HepG2 (cell line): ENCODE measurements around the gene TRIM42. TPM values are rescaled to one million over a fixed set of nuclear protein-coding genes. Genes with fewer than 3 reads are reported as not detected.

Source experiments
- ATAC-seq: fragments of 200-7000 bp; cut with Tn5 transposase; 3 replicates; pipeline ENCODE4 v1.9.1; 2020; ENCODE audit warnings: mild to moderate bottlenecking, moderate library complexity
- BruUV-seq: library from RNA; stranded (reverse); fragments of 400-500 nt; replicated peaks from 2 replicates; lab custom pipeline; 2021; lab: Mats Ljungman, UMichigan
- CTCF ChIA-PET: fragments of 300-600 bp; formaldehyde crosslinking; extraction: SDS; loops from one replicate; lab custom pipeline; 2021; ENCODE audit warnings: low total read pairs, inconsistent platforms, low intra/inter-chr PET ratio; lab: Yijun Ruan, JAX
- POLR2A ChIA-PET: fragments of 350-600 bp; sonication (Branson Sonifier 250); formaldehyde crosslinking; loops from one replicate; lab custom pipeline; 2020; ENCODE audit warnings: antibody characterized with exemption, inconsistent platforms; lab: Yijun Ruan, JAX
- DNase-seq: peaks from one replicate; pipeline ENCODE4 v3.0.0-alpha.2; 2015; ENCODE audit warnings: low spot score
- FAIRE-seq: peaks from 3 replicates; lab custom pipeline; 2011; peaks lifted over from hg19 to GRCh38; lab: Jason Lieb, UNC
- H2AFZ ChIP-seq: one replicate; pipeline ENCODE4 v1.6.1; 2011; ENCODE audit warnings: low read length, inconsistent platforms
- H3K27ac ChIP-seq: fragments of 300-600 bp; 3 replicates; pipeline ENCODE4 v1.8.0; 2011; ENCODE audit warnings: mixed run types, mild to moderate bottlenecking, mixed read lengths, low read length, inconsistent platforms; ENCODE audit not compliant: insufficient read depth; ENCODE audit errors: extremely low read length
- H3K27me3 ChIP-seq, 2 experiments: fragments of 200-600 bp in 1 of 2; 2 replicates in 1 of 2; 3 replicates in 1 of 2; pipeline versions ENCODE4 v1.6.0 to v1.8.0; 2011; ENCODE audit warnings: low read length in 2 of 2, mild to moderate bottlenecking in 2 of 2, moderate library complexity in 2 of 2, inconsistent platforms in 1 of 2; ENCODE audit not compliant: insufficient read depth in 2 of 2, control insufficient read depth in 1 of 2
- H3K36me3 ChIP-seq, 2 experiments: fragments of 200-600 bp in 1 of 2; replicated peaks in 1 of 2; 2 replicates in 1 of 2; 3 replicates in 1 of 2; pipeline versions ENCODE4 v1.5.1 to v1.8.0; 2011; ENCODE audit warnings: low read length in 2 of 2, inconsistent platforms in 1 of 2; ENCODE audit not compliant: insufficient read depth in 2 of 2, control insufficient read depth in 1 of 2
- H3K4me1 ChIP-seq: 2 replicates; pipeline ENCODE4 v1.5.1; 2012; ENCODE audit warnings: low read length, inconsistent platforms; ENCODE audit not compliant: insufficient read depth
- H3K4me2 ChIP-seq: 2 replicates; pipeline ENCODE4 v1.6.0; 2011; ENCODE audit warnings: low read depth, low read length, inconsistent platforms
- H3K4me3 ChIP-seq, 3 experiments: fragments of 200-600 bp in 1 of 3; sonication (generic), shearing (Covaris generic) in 1 of 3; replicated peaks in 1 of 3; 2 replicates each; pipeline ENCODE4 v1.5.1; 2011 to 2016; ENCODE audit warnings: low read length in 3 of 3, inconsistent platforms in 2 of 3, low read depth in 2 of 3, mild to moderate bottlenecking in 2 of 3, control low read depth in 1 of 3, mixed read lengths in 1 of 3; ENCODE audit not compliant: insufficient read depth in 1 of 3
- H3K79me2 ChIP-seq: one replicate; pipeline ENCODE4 v1.6.1; 2011; ENCODE audit warnings: low read length, inconsistent platforms; ENCODE audit not compliant: insufficient read depth
- H3K9ac ChIP-seq: 2 replicates; pipeline ENCODE4 v1.6.0; 2011; ENCODE audit warnings: mild to moderate bottlenecking, low read depth, low read length, inconsistent platforms; ENCODE audit not compliant: insufficient read depth
- H3K9me3 ChIP-seq: 2 replicates; pipeline ENCODE4 v1.5.1; 2012; ENCODE audit warnings: mild to moderate bottlenecking, low read length
- H4K20me1 ChIP-seq: 2 replicates; pipeline ENCODE4 v1.6.0; 2011; ENCODE audit warnings: inconsistent platforms, mild to moderate bottlenecking, low read length, moderate library complexity; ENCODE audit not compliant: insufficient read depth
- ATF2 ChIP-seq: sonication (generic); formaldehyde crosslinking; IDR thresholded peaks from 2 replicates; pipeline ENCODE4 v1.4.0; 2020; ENCODE audit warnings: missing genetic modification reagents
- ETV5 ChIP-seq: IDR thresholded peaks from 2 replicates; pipeline ENCODE4 v1.6.1; 2018; ENCODE audit warnings: missing biosample characterization, missing genetic modification reagents, inconsistent platforms, borderline replicate concordance
- EZH2 ChIP-seq: conservative IDR thresholded peaks from 2 replicates; pipeline ENCODE4 v1.6.1; 2012; ENCODE audit warnings: mild to moderate bottlenecking, low read depth, low read length, moderate library complexity
- FOXP4 ChIP-seq: sonication (generic); formaldehyde crosslinking; IDR thresholded peaks from 2 replicates; pipeline ENCODE4 v1.4.0; 2020; ENCODE audit warnings: missing genetic modification reagents
- GMEB1 ChIP-seq: sonication (generic); formaldehyde crosslinking; IDR thresholded peaks from 2 replicates; pipeline ENCODE4 v1.5.1; 2020; ENCODE audit warnings: missing genetic modification reagents, mild to moderate bottlenecking, borderline replicate concordance
- GZF1 ChIP-seq: sonication (generic); formaldehyde crosslinking; IDR thresholded peaks from 2 replicates; pipeline ENCODE4 v1.5.1; 2020; ENCODE audit warnings: mild to moderate bottlenecking, missing genetic modification reagents
- KAT2B ChIP-seq: fragments of 150-350 bp; IDR thresholded peaks from 2 replicates; pipeline ENCODE4 v1.6.1; 2014; ENCODE audit warnings: low read depth, low read length, borderline replicate concordance
- RFXANK ChIP-seq: IDR thresholded peaks from 2 replicates; pipeline ENCODE4 v1.6.1; 2016
- SALL2 ChIP-seq: sonication (generic); formaldehyde crosslinking; IDR thresholded peaks from 2 replicates; pipeline ENCODE4 v1.8.1; 2023; ENCODE audit warnings: mild to moderate bottlenecking, missing genetic modification reagents, inconsistent platforms
- SIX4 ChIP-seq: sonication (generic); formaldehyde crosslinking; IDR thresholded peaks from 2 replicates; pipeline ENCODE4 v1.4.0; 2020; ENCODE audit warnings: missing genetic modification reagents
- SRSF4 ChIP-seq: fragments of 200-400 bp; formaldehyde crosslinking; IDR thresholded peaks from one replicate; pipeline ENCODE4 v1.6.1; 2018; ENCODE audit warnings: mild to moderate bottlenecking, low read depth, low read length, moderate library complexity; ENCODE audit not compliant: poor library complexity, severe bottlenecking
- TEAD3 ChIP-seq: optimal IDR thresholded peaks from 2 replicates; pipeline ENCODE3; 2016; ENCODE audit warnings: borderline replicate concordance
- ZBTB21 ChIP-seq: sonication (generic); formaldehyde crosslinking; IDR thresholded peaks from 2 replicates; pipeline ENCODE4 v1.4.0; 2020; ENCODE audit warnings: missing genetic modification reagents
- ZBTB33 ChIP-seq: sonication (generic); formaldehyde crosslinking; IDR thresholded peaks from 2 replicates; pipeline ENCODE4 v1.4.0; 2020; ENCODE audit warnings: missing genetic modification reagents
- ZBTB8A ChIP-seq: sonication (generic); formaldehyde crosslinking; IDR thresholded peaks from 2 replicates; pipeline ENCODE4 v1.4.0; 2020; ENCODE audit warnings: mild to moderate bottlenecking, low read depth, missing genetic modification reagents, borderline replicate concordance
- ZNF225 ChIP-seq: sonication (generic); formaldehyde crosslinking; IDR thresholded peaks from 2 replicates; pipeline ENCODE4 v1.4.0; 2020; ENCODE audit warnings: mild to moderate bottlenecking, missing genetic modification reagents
- ZNF543 ChIP-seq: sonication (generic); formaldehyde crosslinking; IDR thresholded peaks from 2 replicates; pipeline ENCODE4 v1.4.0; 2020; ENCODE audit warnings: mild to moderate bottlenecking, missing genetic modification reagents
- ZNF547 ChIP-seq: sonication (generic); formaldehyde crosslinking; IDR thresholded peaks from 2 replicates; pipeline ENCODE4 v1.5.1; 2020; ENCODE audit warnings: mild to moderate bottlenecking, missing genetic modification reagents
- WGBS: methylation state at CpG from one replicate; pipeline ENCODE4 v1.1.6; 2017; ENCODE audit warnings: low lambda C conversion rate; 5-methylcytosine and 5-hydroxymethylcytosine counted together
- in situ Hi-C: cut with HindIII; loops from 2 replicates; pipeline ENCODE4 v1.10.0; 2017; ENCODE audit warnings: low pct_unique_long_range_greater_than_20kb; ENCODE audit not compliant: extremely low pct_ligation_motif_present
- intact Hi-C: fragments of 100-400 bp; cut with micrococcal nuclease; formaldehyde crosslinking; loops from one replicate; pipeline ENCODE4 v1.10.0; 2022; ENCODE audit not compliant: unreplicated experiment
- polyA plus RNA-seq, 8 experiments: library from polyadenylated mRNA; depleted of rRNA in 3 of 8; stranded (reverse) in 7 of 8; unstranded in 1 of 8; fragments of >200 nt; fragmentation: Illumina TruSeq in 4 of 8; extraction: Trizol in 4 of 8; gene quantifications; 2 replicates each; pipeline versions ENCODE4 v1.2.1 to v1.2.3, GENCODE V29; 2011 to 2016; ENCODE audit warnings: low read depth in 4 of 8, missing spikeins in 1 of 8, mixed read lengths in 1 of 8; ENCODE audit not compliant: insufficient read depth in 1 of 8
- total RNA-seq, 5 experiments: library from RNA; depleted of rRNA; stranded (reverse); fragments of >200 nt; fragmentation: Illumina TruSeq; extraction: Trizol; gene quantifications; 2 replicates each; pipeline ENCODE4 v1.2.3, GENCODE V29; 2016; ENCODE audit warnings: low read depth in 1 of 5

The TRIM42 gene
- total and polyA plus RNA-seq, 2 of the 13 experiments (the other 11 are each of a cell fraction or from before 2014, with no cell fraction given), result not detected

- Histone ChIP-seq H3K27me3 (no peaks in the 10 kb centered on the region), H3K4me1 (peaks cover 59% of the 10 kb centered on the region), H3K36me3 (no peaks in the 10 kb centered on the region), H3K79me2 (no peaks in the 10 kb centered on the region), H3K9ac (peak overlapping the region; percentile 33; the same call in 1 of the 2 replicates), H3K27ac (peak overlapping the region; percentile 77), H3K4me2 (peak overlapping the region; percentile 55), H2AFZ (no peak overlapping the region), H4K20me1 (no peaks in the 10 kb centered on the region), H3K4me3 (no peak overlapping the region), H3K9me3 (no peaks in the 10 kb centered on the region)
- ChIA-PET CTCF (no interaction called here), POLR2A (interaction anchor here (0.8 to 2.7 kb wide), 8 partner anchors 9 to 583 kb away, joined by 3 to 44 read pairs (median 7); no protein-coding TSS in a partner anchor)
- intact Hi-C loops (loop anchor here (1.0 kb wide), 1 partner anchor 17 kb away; no protein-coding TSS in a partner anchor), in situ Hi-C loops (no loop called here)
- ATAC-seq (peak; percentile 92), FAIRE-seq (peak; percentile 95), DNase-seq (peak; percentile 87)
- no TSS peak for BruUV-seq
- WGBS, result 6% methylated on average over 3 of the region's 4 CpGs
- TF ChIP-seq TEAD3 (peak; percentile 97), FOXP4 (CRISPR knock-in tag) (peak; percentile 83), SIX4 (CRISPR knock-in tag) (peak; percentile 37; the same call in 1 of the 2 replicates), ATF2 (peak; percentile 76), ZNF547 (CRISPR knock-in tag) (no peak), SALL2 (CRISPR knock-in tag) (peak; percentile 67; the same call in 1 of the 2 replicates), ZBTB8A (CRISPR knock-in tag) (no peak), ETV5 (CRISPR knock-in tag) (peak; percentile 10; the same call in 1 of the 2 replicates), GMEB1 (CRISPR knock-in tag) (no peak), SRSF4 (no peak), ZNF225 (no peak), ZBTB33 (CRISPR knock-in tag) (no peak), ZBTB21 (CRISPR knock-in tag) (no peak), RFXANK (CRISPR knock-in tag) (no peak), ZNF543 (0 out of 2 replicates have a peak, but pooled peaks have one; percentile 30), KAT2B (no peak), EZH2 (no peak), GZF1 (CRISPR knock-in tag) (no peak)
Measured at GRCh38 chr3:140711390-140712035, 33.6 kb downstream of the TRIM42 start.
